ENCODE results near the gene PACSIN3.

DNA sequence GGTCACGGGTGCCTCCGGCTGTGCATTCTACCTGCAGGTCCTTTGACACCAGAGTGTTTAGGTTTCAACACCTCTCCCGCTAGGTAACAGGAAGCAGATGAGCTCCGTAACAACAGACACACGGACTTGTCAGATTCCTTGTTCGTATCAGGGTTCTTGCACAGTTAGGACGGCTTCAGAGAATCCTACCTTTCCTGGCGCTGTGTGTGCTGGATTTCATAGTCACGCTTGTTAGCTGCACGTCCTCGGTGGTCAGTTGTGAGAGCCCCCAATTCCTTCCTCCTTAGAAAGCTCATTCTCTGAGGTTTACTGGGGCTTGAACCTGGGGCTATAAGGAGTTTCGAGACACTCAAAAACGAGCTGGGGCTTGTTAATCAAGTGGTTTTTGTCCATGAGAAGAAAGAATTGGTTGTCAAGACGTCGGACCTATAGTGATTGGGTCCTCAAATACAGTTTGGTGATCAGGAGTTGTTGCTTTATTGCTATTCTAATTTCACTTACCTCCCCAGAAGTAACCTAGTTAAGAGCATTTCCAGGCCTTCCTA, 29.2 kb upstream of the PACSIN3 start:
- TF ChIP-seq, protein P1, sequence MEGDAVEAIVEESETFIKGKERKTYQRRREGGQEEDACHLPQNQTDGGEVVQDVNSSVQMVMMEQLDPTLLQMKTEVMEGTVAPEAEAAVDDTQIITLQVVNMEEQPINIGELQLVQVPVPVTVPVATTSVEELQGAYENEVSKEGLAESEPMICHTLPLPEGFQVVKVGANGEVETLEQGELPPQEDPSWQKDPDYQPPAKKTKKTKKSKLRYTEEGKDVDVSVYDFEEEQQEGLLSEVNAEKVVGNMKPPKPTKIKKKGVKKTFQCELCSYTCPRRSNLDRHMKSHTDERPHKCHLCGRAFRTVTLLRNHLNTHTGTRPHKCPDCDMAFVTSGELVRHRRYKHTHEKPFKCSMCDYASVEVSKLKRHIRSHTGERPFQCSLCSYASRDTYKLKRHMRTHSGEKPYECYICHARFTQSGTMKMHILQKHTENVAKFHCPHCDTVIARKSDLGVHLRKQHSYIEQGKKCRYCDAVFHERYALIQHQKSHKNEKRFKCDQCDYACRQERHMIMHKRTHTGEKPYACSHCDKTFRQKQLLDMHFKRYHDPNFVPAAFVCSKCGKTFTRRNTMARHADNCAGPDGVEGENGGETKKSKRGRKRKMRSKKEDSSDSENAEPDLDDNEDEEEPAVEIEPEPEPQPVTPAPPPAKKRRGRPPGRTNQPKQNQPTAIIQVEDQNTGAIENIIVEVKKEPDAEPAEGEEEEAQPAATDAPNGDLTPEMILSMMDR (IDR thresholded peaks at IDR 0.05), result no peak
- TF ChIP-seq POLR2A (IDR thresholded peaks at IDR 0.05), result no peak
